Transverse colon (tissue), 4 donors: Measurements from ENCODE around the gene CCDC8.

ENCODE experiments used
- EP300 ChIP-seq: sonication (generic); formaldehyde crosslinking; IDR thresholded peaks from one replicate; pipeline ENCODE4 v1.6.1; 2017; ENCODE audit warnings: antibody characterized with exemption, low read depth
- POLR2A ChIP-seq: fragments of 450-650 bp; IDR thresholded peaks from one replicate; pipeline ENCODE4 v1.6.1; 2016; ENCODE audit warnings: antibody characterized with exemption, mild to moderate bottlenecking, moderate library complexity
- POLR2AphosphoS5 ChIP-seq, 3 donors: sonication (generic); formaldehyde crosslinking; IDR thresholded peaks; one replicate each; pipeline ENCODE4 v1.6.1; 2016; ENCODE audit warnings: antibody characterized with exemption in 3 of 3
- TF ChIP-seq, protein P1 (sequence below), 5 experiments: fragments of 200-600 bp in 3 of 5; fragments of 450-650 bp in 2 of 5; sonication (generic) in 3 of 5; IDR thresholded peaks; 1 replicate in 2 of 5; 2 replicates in 3 of 5; pipeline ENCODE4 v1.5.1; 2016 to 2017; ENCODE audit warnings: antibody characterized with exemption in 5 of 5, inconsistent platforms in 3 of 5, mild to moderate bottlenecking in 2 of 5, moderate library complexity in 1 of 5

DNA sequence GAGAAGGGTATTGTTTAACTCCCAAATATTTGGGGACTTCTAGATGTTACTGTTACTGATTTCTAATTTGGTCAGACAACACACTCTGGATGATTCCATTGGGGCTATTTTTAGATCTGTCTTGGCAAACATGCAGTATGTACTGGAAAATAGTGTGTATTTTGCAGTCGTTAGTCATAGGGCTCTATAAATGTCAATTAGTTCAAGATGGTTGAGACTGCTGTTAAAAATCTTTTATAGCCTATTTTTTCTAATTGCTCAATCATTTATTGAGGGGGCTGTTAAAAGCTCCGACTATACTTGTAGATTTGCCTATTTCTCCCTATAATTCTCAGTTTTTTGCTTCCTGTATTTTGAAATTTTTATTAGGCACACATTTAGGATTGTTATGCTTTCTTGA lies 35.1 kb downstream of the CCDC8 start:
- TF ChIP-seq, protein P1, sequence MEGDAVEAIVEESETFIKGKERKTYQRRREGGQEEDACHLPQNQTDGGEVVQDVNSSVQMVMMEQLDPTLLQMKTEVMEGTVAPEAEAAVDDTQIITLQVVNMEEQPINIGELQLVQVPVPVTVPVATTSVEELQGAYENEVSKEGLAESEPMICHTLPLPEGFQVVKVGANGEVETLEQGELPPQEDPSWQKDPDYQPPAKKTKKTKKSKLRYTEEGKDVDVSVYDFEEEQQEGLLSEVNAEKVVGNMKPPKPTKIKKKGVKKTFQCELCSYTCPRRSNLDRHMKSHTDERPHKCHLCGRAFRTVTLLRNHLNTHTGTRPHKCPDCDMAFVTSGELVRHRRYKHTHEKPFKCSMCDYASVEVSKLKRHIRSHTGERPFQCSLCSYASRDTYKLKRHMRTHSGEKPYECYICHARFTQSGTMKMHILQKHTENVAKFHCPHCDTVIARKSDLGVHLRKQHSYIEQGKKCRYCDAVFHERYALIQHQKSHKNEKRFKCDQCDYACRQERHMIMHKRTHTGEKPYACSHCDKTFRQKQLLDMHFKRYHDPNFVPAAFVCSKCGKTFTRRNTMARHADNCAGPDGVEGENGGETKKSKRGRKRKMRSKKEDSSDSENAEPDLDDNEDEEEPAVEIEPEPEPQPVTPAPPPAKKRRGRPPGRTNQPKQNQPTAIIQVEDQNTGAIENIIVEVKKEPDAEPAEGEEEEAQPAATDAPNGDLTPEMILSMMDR (IDR thresholded peaks at IDR 0.05) = no peak
- TF ChIP-seq POLR2AphosphoS5 (IDR thresholded peaks at IDR 0.05) (peak in 1 of 3 donors; percentile 49), POLR2A (no peak), EP300 (no peak)
